ENCODE results near the gene C16orf54. TPM values are rescaled to one million over a fixed set of nuclear protein-coding genes. Genes with fewer than 3 reads are reported as not detected.
"Not testable (repeated sequence)": the region's sequence is repeated elsewhere in the genome, so short reads cannot be mapped to it uniquely, and the experiment has no call there.

Gene C16orf54
- total RNA-seq, 1 experiment from 2014 or later: 0.86 TPM

- no peaks in the 10 kb centered on the region for H3K79me2 ChIP-seq (ENCODE audit: low read length)
- no peaks in the 10 kb centered on the region for H3K9me2 ChIP-seq (replicated peaks; ENCODE audit: insufficient read depth, low read length)
- H3K27ac ChIP-seq (ENCODE audit: low read length): no peak overlapping the region
- no peak overlapping the region for H2AFZ ChIP-seq (ENCODE audit: low read length)
- no peak overlapping the region for H3K4me3 ChIP-seq (ENCODE audit: low read length)
- no peak overlapping the region for H3K9ac ChIP-seq (ENCODE audit: low read length)
- H4K20me1 ChIP-seq (ENCODE audit: insufficient read depth, low read depth, low read length): no peaks in the 10 kb centered on the region
- peaks cover 6% of the 10 kb centered on the region for H3K4me1 ChIP-seq (ENCODE audit: low read length)
- no peak for DNase-seq
- no peaks in the 10 kb centered on the region for H3K9me3 ChIP-seq (ENCODE audit: low read length)
- no peak overlapping the region for H3K4me2 ChIP-seq (ENCODE audit: low read depth, low read length, poor library complexity, severe bottlenecking)
- H3K27me3 ChIP-seq (ENCODE audit: low read length): no peaks in the 10 kb centered on the region
- H3K36me3 ChIP-seq (ENCODE audit: insufficient read depth, low read length): no peaks in the 10 kb centered on the region
Observed at GRCh38 chr16:29747947-29748759, 2.4 kb upstream of the C16orf54 start.

GRCh38 chr16:29746518-29746917 lies 728 bp upstream of the C16orf54 start:
- H4K20me1 ChIP-seq (ENCODE audit: insufficient read depth, low read depth, low read length); H3K9ac ChIP-seq (ENCODE audit: low read length); H3K4me1 ChIP-seq (ENCODE audit: low read length); DNase-seq; H3K36me3 ChIP-seq (ENCODE audit: insufficient read depth, low read length); H3K9me2 ChIP-seq (replicated peaks; ENCODE audit: insufficient read depth, low read length); H3K4me2 ChIP-seq (ENCODE audit: low read depth, low read length, poor library complexity, severe bottlenecking); H3K27me3 ChIP-seq (ENCODE audit: low read length); H2AFZ ChIP-seq (ENCODE audit: low read length); H3K4me3 ChIP-seq (ENCODE audit: low read length); H3K79me2 ChIP-seq (ENCODE audit: low read length); H3K27ac ChIP-seq (ENCODE audit: low read length); H3K9me3 ChIP-seq (ENCODE audit: low read length): not testable (repeated sequence)

GRCh38 chr16:29745121-29745852 lies 503 bp downstream of the C16orf54 start:
- peak overlapping the region; percentile 47; the same call in 1 of the 2 replicates for H3K4me3 ChIP-seq (ENCODE audit: low read length)
- H3K79me2 ChIP-seq (ENCODE audit: low read length): no peaks in the 10 kb centered on the region
- peak overlapping the region; percentile 80; the same call in 1 of the 2 replicates for H2AFZ ChIP-seq (ENCODE audit: low read length)
- no peaks in the 10 kb centered on the region for H3K36me3 ChIP-seq (ENCODE audit: insufficient read depth, low read length)
- no peaks in the 10 kb centered on the region for H4K20me1 ChIP-seq (ENCODE audit: insufficient read depth, low read depth, low read length)
- H3K9me3 ChIP-seq (ENCODE audit: low read length): no peaks in the 10 kb centered on the region
- H3K27ac ChIP-seq (ENCODE audit: low read length): no peak overlapping the region
- no peaks in the 10 kb centered on the region for H3K9me2 ChIP-seq (replicated peaks; ENCODE audit: insufficient read depth, low read length)
- DNase-seq: no peak
- H3K4me1 ChIP-seq (ENCODE audit: low read length): peaks cover 6% of the 10 kb centered on the region
- H3K27me3 ChIP-seq (ENCODE audit: low read length): no peaks in the 10 kb centered on the region
- peak overlapping the region; percentile 57 for H3K9ac ChIP-seq (ENCODE audit: low read length)
- H3K4me2 ChIP-seq (ENCODE audit: low read depth, low read length, poor library complexity, severe bottlenecking): peak overlapping the region; percentile 26

- Histone ChIP-seq H3K9ac (ENCODE audit: low read length) (no peak overlapping the region), H3K9me3 (ENCODE audit: low read length) (no peaks in the 10 kb centered on the region), H3K4me3 (ENCODE audit: low read length) (no peak overlapping the region), H3K9me2 (replicated peaks; ENCODE audit: insufficient read depth, low read length) (no peaks in the 10 kb centered on the region), H3K27ac (ENCODE audit: low read length) (no peak overlapping the region), H3K4me2 (ENCODE audit: low read depth, low read length, poor library complexity, severe bottlenecking) (no peak overlapping the region), H3K36me3 (ENCODE audit: insufficient read depth, low read length) (no peaks in the 10 kb centered on the region), H3K79me2 (ENCODE audit: low read length) (no peaks in the 10 kb centered on the region), H3K4me1 (ENCODE audit: low read length) (peaks cover 6% of the 10 kb centered on the region), H4K20me1 (ENCODE audit: insufficient read depth, low read depth, low read length) (no peaks in the 10 kb centered on the region), H2AFZ (ENCODE audit: low read length) (no peak overlapping the region), H3K27me3 (ENCODE audit: low read length) (no peaks in the 10 kb centered on the region)
- no peak for DNase-seq
Observed at GRCh38 chr16:29744541-29745101, 1.2 kb downstream of the C16orf54 start.

- no peak overlapping the region for H3K4me3 ChIP-seq (ENCODE audit: low read length)
Observed at GRCh38 chr16:29743827-29744531, 1.8 kb downstream of the C16orf54 start.

GRCh38 chr16:29743475-29743826 lies 2.3 kb downstream of the C16orf54 start:
- no peak overlapping the region for H3K9ac ChIP-seq (ENCODE audit: low read length)
- no peaks in the 10 kb centered on the region for H4K20me1 ChIP-seq (ENCODE audit: insufficient read depth, low read depth, low read length)
- no peak overlapping the region for H3K4me2 ChIP-seq (ENCODE audit: low read depth, low read length, poor library complexity, severe bottlenecking)
- no peaks in the 10 kb centered on the region for H3K9me2 ChIP-seq (replicated peaks; ENCODE audit: insufficient read depth, low read length)
- H3K27me3 ChIP-seq (ENCODE audit: low read length): no peaks in the 10 kb centered on the region
- no peaks in the 10 kb centered on the region for H3K36me3 ChIP-seq (ENCODE audit: insufficient read depth, low read length)
- DNase-seq: no peak
- peaks cover 6% of the 10 kb centered on the region for H3K4me1 ChIP-seq (ENCODE audit: low read length)
- no peaks in the 10 kb centered on the region for H3K79me2 ChIP-seq (ENCODE audit: low read length)
- no peak overlapping the region for H3K4me3 ChIP-seq (ENCODE audit: low read length)
- no peaks in the 10 kb centered on the region for H3K9me3 ChIP-seq (ENCODE audit: low read length)
- no peak overlapping the region for H2AFZ ChIP-seq (ENCODE audit: low read length)
- H3K27ac ChIP-seq (ENCODE audit: low read length): no peak overlapping the region

More at GRCh38 chr16:29743827-29744531, 1.8 kb downstream of the C16orf54 start:
- H3K9ac ChIP-seq (ENCODE audit: low read length): no peak overlapping the region
- H3K79me2 ChIP-seq (ENCODE audit: low read length): no peaks in the 10 kb centered on the region
- H4K20me1 ChIP-seq (ENCODE audit: insufficient read depth, low read depth, low read length): no peaks in the 10 kb centered on the region
- no peaks in the 10 kb centered on the region for H3K9me2 ChIP-seq (replicated peaks; ENCODE audit: insufficient read depth, low read length)
- no peak overlapping the region for H3K4me2 ChIP-seq (ENCODE audit: low read depth, low read length, poor library complexity, severe bottlenecking)
- no peak overlapping the region for H3K27ac ChIP-seq (ENCODE audit: low read length)
- H3K4me1 ChIP-seq (ENCODE audit: low read length): peaks cover 6% of the 10 kb centered on the region
- no peak overlapping the region for H2AFZ ChIP-seq (ENCODE audit: low read length)
- H3K9me3 ChIP-seq (ENCODE audit: low read length): no peaks in the 10 kb centered on the region
- no peaks in the 10 kb centered on the region for H3K27me3 ChIP-seq (ENCODE audit: low read length)
- H3K36me3 ChIP-seq (ENCODE audit: insufficient read depth, low read length): no peaks in the 10 kb centered on the region
- no peak for DNase-seq

GRCh38 chr16:29742683-29743275 lies 3.0 kb downstream of the C16orf54 start:
- Histone ChIP-seq H4K20me1 (ENCODE audit: insufficient read depth, low read depth, low read length) (no peaks in the 10 kb centered on the region), H3K4me2 (ENCODE audit: low read depth, low read length, poor library complexity, severe bottlenecking) (no peak overlapping the region), H3K79me2 (ENCODE audit: low read length) (no peaks in the 10 kb centered on the region), H3K4me1 (ENCODE audit: low read length) (peaks cover 6% of the 10 kb centered on the region), H3K36me3 (ENCODE audit: insufficient read depth, low read length) (no peaks in the 10 kb centered on the region), H3K27me3 (ENCODE audit: low read length) (no peaks in the 10 kb centered on the region), H3K9me3 (ENCODE audit: low read length) (no peaks in the 10 kb centered on the region), H3K4me3 (ENCODE audit: low read length) (no peak overlapping the region), H2AFZ (ENCODE audit: low read length) (no peak overlapping the region), H3K9ac (ENCODE audit: low read length) (no peak overlapping the region), H3K9me2 (replicated peaks; ENCODE audit: insufficient read depth, low read length) (no peaks in the 10 kb centered on the region), H3K27ac (ENCODE audit: low read length) (no peak overlapping the region)
- no peak for DNase-seq

Data from Karpas-422 (cell line).